Stimulated activated CD8-positive, alpha-beta memory T cell treated with anti-CD3 and anti-CD28 coated beads, Interleukin-15, amount 100 ng/mL, for 48 hours (primary cell): Measurements from ENCODE around the gene SMAD6.

ENCODE experiments used
- DNase-seq, 2 donors: peaks; one replicate each; pipeline ENCODE4 v3.0.0-alpha.2; 2020; ENCODE audit warnings: low read depth in 2 of 2

Gene SMAD6

DNA sequence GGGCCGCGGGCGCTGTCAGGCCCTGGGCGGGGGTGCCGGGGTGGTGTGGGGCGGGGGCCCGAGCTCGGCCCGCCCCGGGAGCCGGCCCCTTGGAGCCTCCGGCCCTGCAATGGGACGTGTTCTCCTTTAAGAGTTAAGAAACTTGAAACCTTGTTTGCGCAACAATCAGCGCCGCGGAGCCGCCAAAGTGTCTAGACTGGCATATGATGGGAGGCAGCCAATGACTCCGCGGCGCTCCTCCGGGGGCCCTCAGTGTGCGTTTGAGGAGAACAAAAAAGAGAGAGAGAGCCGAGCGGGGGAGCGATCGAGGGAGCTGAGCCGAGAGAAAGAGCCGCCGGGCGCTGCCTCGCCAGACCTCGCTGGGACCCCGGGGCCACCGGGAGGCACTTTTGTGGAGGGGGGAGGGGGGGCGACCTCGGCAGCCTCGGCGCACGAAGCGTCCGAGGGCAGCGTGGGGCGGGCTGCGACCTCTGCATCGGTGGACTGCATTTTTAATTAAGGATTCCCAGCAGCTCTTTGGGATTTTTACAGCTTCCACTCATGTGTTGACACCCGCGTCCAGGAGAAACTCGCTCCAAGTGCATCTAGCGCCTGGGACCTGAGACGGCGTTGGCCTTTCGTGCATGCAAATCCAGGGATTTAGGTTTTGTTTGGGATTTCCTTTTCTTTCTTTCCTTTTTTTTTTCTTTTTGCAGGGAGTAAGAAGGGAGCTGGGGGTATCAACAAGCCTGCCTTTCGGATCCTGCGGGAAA, at the start of gene SMAD6:
Gene SMAD6 (plus strand): TSS at position 202 of the 752 bp plus-strand sequence. CDS start 1,023 bp downstream, outside the sequence.
- DNase-seq, result peak; percentile 61 to 77

DNA sequence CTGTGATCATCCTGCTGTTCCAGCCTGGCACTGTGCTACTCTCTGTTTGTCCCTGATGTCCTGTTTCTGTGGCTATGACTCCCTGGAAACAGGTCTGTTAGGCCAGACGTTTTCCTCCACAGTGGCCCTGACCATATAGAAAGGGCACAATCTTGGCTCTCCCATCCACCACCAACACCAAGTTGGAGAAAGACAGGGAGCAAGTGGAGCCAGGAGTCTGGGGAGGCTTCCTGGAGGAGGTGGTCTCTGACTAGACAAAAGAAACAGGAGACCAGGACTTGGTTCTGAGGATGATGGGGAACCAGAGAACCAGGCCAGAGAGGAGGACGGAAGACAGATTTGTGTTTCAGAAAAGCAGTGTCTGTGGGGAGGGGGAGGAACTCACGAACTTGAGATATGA, 49.2 kb upstream of the SMAD6 start:
- DNase-seq, result no peak

DNA sequence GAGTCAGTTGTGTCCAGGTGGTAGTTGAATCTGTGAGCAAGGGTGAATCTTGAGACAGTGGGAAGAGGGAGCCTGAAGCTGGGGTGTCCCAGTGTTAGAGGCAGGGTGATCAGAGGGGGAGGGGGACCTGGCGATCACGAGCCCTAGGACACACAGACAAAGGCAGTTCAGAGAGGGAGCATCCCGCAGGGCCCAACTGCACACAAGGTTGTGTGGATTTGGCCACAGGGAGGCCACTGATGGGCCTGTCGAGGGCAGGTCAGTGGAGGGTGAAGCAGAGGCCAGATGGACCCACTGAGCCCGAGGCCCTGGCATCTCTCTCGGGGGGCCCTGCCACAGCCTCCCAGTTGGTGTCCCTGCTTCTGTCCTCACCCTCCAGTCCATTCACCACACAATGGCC, 48.6 kb upstream of the SMAD6 start:
- no peak for DNase-seq

DNA sequence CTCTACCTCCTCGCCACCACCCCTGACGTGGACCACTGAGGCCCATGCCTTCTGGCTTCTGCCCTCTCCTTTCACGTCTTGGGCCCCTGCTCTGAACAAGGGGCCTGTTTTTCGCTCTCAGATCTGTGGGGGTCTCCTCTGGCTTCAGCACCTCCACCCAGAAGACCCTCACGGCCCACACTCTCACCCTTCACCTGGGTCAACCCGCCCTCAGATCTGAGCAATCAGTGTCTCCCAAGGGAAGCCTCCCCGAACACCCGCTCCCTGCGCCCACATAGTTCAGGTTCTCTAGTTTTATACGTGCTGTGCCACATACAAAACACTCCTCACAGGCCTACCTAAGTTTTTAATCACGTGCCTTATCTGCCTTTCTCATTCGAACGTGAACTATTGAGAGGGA, 48.2 kb upstream of the SMAD6 start:
- DNase-seq, result no peak

DNA sequence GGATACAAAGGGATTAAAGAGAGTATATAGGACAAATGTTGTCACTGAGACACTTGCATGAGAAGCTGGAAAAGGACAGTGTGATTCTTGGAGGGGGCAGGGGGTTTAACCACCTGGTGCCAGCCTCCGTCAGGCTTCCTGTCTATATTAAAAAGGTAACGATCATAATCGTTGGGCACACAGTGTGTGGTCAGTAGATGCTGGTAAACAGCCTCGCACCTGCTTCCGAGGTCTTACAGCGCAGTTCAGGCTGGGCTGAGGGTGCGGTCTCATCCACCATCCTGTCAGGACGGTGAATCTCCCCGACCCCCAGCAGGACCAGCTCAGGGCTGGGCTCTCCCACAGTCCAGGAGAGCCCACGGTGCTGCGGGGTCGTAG, 47.7 kb upstream of the SMAD6 start:
- no peak for DNase-seq

DNA sequence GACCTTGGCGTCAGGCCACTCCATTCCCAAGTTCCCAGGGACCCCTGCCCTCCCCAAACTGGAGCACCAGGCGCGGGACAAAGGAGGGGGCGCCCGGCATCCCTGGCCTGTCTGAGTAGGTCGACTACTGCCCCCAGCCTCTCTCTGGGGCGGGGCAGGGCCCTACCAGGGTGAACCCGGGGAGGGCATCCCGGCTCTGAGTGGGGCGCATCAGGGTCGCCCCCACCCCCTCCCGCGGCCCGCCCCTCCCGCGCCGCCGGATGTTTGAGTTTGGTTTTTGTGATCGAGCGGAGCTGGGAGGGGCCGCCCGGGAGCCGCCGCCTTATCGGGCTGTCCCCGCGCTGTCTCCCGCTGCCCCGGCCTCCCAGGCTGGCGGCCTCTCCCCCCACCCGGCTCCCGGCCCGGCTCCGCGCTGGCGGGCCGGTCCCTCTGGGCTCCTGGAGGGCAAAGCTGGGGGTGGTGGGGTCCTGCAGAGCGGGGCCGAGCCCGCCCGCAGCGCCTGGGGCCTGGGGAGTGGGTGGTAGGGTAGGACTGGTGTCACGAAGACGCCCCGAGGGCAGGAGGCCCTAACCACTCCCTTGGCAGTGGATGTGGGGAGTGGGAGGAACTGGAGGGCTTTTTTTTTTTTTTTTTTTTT, 47.2 kb upstream of the SMAD6 start:
- DNase-seq, result no peak

DNA sequence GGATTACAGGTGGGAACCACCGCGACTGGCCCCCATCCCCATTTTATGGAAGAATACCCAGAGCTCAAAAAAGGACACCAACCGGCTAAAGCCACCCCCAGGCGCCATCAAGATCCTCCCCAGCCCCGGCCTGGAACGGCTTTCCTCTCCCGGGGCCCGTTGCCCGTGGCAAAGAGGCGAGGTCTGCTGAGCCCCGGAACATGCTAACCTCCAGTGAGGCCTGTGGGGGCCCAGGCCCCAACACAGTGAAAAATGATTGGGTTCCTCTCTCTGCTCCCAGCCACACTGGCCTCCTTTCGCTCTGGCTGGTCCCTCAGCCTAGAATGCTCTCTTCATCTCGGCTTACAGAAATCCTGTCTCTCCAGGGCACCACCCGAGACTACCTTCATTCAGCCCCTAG, 46.5 kb upstream of the SMAD6 start:
- no peak for DNase-seq

DNA sequence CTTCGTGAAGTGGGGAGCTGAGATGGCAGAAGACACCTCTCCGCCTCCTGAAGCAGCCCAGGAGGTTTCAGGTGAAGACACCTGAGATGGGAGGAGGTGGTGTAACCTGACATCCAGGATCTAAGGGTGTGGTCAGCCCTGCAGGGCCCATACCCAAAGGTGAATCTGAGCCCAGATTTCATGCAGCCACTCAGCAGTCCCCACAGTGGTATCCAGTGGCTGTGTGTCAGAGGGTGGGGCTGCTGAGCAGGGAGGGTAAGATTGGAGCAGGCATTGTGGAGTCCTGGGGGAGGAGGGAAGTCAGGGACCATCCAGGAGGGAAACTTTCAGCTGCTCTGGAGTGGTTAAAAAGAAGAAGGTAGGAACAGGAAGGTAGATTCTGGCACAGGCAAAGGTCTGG, 46.0 kb upstream of the SMAD6 start:
- DNase-seq, result no peak

DNA sequence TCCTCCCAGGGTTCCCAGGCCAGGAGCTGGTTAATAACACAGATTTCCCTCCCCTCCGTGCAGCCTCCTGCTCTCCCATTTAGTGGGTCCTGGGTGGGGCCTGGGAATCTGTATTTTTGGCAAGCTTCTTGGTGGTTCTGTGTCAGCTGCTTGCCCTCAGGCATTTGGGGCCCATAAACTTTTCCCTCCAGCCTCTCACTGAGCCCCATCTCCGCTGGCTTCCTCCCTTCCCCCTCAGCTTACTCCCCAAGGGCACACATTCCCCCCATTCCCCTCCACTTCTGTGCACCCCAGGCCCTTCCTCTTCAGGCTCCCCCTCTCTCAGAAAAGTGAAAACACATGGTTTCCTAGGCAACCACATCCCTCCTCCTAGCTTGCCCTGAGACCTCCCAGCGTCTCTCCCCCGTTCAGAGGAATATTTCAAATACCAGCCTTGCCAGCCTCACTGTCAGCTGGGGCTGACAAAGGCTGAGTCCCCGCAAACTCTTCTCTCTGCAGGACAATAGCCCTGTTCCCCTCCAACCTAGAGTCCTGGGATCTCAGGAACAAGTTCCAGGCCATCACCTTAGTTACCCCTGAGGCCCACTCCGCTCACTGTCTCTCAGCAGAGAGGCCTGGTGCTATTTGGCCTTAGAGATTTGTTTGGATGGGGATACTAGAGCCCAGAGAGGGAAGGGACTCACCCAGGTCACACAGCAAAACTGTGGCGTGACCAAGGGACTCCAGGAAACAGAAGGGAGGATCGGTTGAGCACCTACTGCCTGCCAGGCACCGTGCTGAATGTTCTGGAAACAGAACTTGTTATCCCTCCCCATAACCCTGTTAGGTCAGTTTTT, 44.6 kb upstream of the SMAD6 start:
- DNase-seq, result no peak

DNA sequence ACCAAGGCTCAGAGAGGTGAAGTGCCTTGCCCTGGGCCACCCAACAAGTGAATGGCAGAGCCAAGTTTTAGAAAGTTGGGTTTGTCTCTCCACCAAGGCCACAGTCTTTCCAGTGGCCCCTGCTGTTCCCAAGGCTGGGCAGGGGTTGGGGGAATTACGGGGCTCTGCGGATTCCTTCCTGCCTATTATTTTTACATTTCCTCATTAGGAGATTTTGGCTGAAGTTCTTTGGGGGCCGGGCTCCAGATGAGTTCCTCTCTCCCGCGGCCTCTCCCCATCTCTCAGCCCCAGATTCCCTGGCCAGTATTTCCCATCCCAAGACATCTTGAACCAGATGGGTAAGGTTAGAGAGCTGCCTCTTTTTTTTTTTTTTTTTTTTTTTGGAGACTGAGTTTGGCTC, 44.0 kb upstream of the SMAD6 start:
- no peak for DNase-seq

DNA sequence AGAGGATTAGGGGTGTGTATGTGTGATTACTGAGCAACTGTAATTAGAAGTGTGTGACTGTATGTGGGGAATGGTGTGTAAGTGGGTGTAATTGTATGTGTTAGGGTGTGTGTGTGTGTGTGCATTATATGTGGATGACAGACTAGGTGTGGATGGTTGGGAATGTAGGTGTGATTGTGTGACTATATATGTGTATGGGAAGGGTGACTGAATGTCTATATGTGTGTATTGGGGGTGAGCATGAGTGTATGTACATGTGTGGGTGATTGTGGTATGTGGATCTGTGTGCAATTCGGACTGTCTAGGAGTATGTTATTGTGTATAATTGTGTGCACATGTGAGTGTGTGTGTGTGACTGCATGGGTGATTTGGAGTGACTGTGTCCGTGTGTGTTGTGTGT, 43.2 kb upstream of the SMAD6 start:
- no peak for DNase-seq

DNA sequence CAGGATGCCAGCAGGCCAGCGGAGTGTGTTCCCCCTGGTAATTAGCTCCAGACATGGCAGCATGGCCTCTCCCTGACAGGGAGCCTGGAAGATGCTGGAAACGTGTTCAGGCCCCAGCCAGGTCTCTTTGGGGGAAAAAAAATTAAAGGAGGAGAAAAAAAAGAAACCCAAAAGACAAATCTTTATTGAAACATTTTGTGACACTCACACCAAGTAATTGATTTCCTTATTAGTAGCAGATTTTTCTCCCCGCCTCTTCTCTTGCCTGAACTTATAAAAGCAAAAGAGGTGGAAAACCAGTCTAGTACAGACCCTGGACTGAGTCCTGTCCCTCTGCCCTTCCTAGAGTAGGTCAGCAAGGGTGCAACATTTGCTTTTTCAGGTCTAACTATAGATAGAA, 42.7 kb upstream of the SMAD6 start:
- no peak for DNase-seq

DNA sequence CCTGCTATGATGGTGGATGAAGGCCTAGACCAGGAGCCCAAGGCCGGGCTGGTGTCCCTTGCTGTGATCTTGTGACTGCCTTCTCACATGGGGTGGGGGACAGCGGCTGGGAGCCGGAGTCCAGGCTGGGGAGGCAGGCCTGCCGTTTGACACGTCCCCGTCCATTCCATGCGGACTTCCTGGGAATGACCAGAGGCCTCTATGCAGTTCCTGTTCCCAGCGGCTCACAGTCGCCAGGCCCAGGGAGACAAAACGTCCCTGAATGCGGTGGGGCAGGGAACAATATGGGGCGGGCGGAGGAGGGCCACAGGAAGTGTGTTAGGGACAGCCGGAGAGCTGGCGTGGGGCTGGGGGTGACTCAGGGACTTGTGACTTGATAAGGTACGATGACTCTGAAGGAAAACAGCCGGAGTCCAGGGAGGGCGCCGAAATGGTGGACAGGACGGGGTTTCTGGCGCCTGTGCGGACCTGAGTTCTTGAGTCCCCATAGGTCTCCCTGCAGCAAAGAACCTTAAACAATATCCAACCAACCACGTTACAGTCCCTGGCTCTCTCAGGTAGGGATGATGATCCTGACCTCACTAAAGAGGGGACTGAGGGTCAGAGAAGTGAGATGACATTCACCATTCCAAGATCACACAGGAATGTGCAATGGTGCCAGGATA, 40.5 kb upstream of the SMAD6 start:
- no peak for DNase-seq

DNA sequence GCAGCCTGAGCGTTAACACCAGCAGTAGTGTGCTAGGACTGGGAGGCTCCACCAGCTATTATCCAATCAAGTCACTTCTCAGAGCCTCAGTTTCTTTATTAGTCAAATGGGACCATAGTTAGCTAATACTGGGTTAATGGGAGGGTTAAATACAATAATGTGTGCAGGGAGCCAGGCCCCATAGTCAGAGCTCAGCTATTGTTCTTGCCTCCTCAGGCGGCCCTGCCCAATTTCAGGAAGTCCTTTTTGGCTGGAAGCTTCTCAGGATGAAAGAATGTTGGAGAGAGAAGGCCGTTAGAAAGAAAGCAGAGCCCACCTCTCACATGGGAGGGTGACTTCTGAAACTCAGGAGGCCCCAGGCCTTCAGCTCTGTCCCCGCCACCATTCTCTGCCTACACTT, 39.5 kb upstream of the SMAD6 start:
- DNase-seq, result no peak

DNA sequence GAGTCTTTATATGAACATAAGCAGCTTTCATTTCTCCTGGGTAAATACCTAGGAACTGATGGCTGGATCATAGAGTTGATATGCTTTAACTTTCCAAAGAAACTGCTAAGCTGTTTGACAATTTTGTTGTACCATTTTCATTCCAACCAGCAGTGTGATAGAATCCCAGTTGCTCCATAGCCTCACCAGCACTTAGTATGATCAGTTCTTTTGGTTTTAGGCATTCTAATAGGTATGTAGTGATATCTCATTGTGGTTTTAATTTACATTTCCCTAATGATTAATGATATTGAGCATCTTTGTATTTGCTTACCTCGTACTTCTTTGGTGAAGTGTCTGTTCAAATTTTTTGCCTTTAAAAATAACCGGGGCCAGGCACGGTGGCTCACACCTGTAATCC, 38.4 kb upstream of the SMAD6 start:
- no peak for DNase-seq

DNA sequence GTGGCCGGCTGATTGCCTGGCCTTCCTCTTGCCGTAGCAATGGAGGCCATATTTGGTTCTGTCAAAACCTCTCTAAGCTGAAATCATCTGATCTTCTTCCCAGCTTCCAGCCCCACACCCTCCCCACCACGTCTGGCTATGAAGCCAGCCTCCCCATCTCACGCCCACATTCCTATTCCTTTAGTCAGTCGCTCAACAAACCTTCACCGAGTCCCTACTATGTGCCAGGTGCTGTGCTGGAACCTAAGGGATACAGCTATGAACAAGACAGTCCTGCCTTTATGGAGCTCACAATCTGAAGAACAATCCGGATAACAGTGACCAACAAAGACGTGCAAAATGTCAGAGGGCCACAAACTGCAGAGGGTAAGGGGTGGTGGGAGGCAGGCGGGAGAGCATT, 31.9 kb upstream of the SMAD6 start:
- DNase-seq, result no peak

DNA sequence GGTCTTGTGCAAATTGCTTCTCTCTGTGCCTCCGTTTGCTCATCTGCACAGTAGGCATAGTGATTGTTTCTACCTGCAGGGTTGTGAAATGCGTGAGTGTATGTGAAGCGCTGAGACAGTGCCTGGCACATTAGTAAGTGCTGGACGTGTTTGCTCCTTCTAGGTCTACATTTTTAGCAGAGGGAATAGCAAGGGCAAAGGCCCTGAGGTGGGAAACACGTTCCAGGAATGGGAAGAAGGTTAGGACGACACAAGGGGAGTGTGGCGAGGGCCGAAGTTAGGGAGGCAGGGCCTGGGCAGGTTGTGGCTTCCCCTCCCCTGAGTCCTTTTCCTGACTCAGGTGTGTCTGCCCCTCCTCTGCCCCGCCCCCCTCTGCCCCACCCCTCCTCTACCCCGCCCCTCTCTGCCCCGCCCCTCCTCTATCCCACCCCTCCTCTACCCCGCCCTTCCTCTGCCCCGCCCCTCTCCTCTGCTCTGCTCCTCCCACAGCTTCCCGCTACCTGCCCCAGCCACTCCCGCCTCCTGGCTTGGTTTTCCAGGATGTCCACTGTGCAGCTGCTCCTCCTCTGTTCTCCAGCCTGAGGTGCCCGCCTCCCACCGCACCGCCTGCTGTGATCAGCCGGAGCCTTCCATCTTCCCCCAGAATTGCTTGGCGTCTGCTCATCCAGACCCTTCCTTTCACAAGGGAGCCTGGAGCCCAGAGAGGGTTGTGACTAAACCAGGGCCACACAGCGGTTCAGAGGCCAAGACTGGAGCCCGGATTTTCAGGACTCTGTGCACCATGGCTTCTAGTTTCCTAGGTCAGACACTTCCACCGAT, 31.1 kb upstream of the SMAD6 start:
- no peak for DNase-seq

DNA sequence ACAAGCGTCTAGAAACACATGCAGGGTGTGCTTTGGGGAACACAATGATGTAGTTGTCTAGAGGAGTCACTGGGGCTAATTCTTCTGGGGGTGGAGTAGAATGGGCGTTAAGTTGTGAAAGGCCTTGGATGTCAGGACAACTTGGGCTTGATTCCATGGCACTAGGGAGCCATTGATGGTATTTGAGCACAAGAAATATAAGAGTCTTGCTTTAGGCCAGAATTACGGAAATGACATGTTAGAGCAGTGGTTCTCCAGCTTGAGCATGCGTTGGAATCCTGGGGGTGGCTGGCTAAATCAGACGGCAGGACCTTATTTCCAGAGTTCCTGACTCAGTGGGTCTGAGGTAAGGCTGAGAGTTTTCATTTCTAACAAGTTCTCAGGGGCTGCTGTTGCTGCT, 29.2 kb upstream of the SMAD6 start:
- no peak for DNase-seq

DNA sequence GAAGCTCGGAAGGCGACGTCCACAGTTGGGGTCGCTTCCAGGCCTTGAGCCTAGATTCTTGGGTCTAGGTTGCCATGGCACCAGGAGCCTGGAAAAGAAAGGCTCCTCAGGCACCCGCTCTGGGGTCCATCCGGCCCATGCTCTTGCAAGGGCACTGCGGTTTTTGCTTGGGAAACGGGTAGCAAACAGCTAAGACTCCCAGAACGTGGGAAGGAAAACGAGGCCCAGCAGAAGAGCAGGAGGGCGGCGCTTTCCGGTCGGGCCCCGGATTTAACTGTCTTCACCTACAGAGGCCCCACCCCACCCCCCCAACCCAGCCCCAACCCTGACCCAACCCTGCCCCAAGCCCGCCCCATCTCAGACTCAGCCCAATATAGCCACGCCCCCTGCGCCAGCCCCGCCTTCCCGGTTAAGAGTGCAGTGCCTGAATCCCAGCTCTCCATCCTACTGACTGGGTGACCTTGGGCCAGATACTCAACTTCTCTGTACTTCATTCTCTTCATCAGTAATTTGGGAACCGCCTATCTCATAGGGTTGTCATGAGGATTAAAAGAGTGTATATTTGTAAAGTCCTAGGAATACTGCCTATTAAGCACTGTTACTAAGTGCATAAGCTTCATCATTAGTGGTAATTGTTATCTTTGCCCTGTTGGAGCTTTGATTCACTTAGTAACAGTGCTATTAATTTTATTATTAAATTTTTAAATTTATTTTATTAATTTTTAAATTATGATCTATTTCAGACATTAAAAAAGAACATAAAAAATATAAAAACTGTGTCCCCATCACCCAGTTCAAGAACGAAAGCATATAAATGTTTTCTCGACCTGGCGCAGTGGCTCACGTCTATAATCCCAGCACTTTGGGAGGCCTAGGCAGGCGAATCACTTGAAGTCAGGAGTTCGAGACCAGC, 28.4 kb upstream of the SMAD6 start:
- peak in 1 of 2 donors; percentile 19 for DNase-seq

DNA sequence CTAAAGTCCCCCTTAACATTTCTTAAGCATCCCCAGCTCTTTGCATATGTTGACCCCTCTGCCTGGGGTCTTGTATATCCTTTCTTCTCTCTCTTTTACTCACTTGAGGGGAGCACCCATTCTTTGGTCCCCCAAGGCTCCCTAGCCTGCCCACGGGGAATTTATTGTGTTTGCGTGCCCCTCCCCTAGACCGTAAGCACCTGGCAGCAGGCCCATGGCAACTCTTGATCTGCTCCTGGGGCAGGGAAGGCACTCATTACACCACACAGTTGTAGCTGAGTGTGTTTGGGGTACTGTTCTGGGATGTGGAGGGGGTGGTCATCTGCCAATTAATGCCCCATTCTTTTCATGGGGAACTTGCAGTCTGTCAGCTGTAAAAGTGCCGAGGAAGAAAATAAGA, 27.3 kb upstream of the SMAD6 start:
- DNase-seq, result no peak
